Frontal cortex (tissue), 4 donors: ENCODE measurements around the gene STRA6. TPM values are rescaled to one million over a fixed set of nuclear protein-coding genes. Genes with fewer than 3 reads are reported as not detected.
A peak's percentile ranks its signal among the peaks of the same experiment; 100 is the strongest.

Source experiments
- DNase-seq, 2 donors: peaks; one replicate each; pipeline ENCODE4 v3.0.0; 2012; ENCODE audit warnings: low spot score in 2 of 2
- FAIRE-seq: peaks from 2 replicates; lab custom pipeline; 2012; peaks lifted over from hg19 to GRCh38; lab: Jason Lieb, UNC
- total RNA-seq: library from RNA; depleted of rRNA; stranded (reverse); fragments of >200 nt; gene quantifications from one replicate; pipeline ENCODE4 v1.2.3, GENCODE V29; 2014
- donor health status: control.
- donor health status: control.
- donor health status: control.

Gene STRA6
- total RNA-seq, 1 donor from 2014 or later = 3.7 TPM

DNA sequence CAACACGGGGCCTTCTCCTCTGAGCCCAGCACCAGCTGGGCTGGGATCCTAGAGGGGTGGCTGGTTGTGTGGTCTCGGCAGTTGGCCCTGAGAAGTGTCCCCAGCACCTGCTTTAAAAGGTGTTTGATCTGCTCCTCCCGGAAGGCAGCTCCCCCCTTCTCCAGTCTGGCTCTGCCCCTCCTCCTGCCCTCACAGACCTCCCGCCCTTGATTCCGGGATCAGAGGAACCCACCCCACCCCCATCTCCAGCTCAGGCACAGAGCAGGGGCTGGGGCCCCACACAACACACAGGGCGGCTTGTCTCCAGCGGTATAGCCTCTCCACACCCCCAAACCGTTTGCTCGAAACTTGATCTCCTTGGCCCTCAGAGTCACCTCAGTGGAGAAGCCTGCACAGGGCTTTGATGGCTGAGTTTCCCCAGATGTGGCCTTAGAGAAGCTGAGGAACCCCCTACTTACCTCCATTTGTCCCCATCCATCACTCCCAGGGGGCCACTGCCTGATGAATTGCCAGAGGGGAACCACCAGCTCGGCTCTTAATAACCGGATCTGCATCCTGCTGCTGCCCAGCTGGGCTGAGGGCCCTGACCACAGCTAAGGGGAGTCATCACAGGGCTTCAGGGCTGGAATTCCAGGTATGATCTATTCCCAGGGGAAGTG, 6.4 kb upstream of the STRA6 start:
- DNase-seq (no peak), FAIRE-seq (no peak)

GRCh38 chr15:74208496-74208895, 5.9 kb upstream of the STRA6 start:
- DNase-seq (no peak), FAIRE-seq (no peak)

- DNase-seq = no peak
- no peak for FAIRE-seq
Measured at GRCh38 chr15:74207652-74208440, 5.3 kb upstream of the STRA6 start.

DNA sequence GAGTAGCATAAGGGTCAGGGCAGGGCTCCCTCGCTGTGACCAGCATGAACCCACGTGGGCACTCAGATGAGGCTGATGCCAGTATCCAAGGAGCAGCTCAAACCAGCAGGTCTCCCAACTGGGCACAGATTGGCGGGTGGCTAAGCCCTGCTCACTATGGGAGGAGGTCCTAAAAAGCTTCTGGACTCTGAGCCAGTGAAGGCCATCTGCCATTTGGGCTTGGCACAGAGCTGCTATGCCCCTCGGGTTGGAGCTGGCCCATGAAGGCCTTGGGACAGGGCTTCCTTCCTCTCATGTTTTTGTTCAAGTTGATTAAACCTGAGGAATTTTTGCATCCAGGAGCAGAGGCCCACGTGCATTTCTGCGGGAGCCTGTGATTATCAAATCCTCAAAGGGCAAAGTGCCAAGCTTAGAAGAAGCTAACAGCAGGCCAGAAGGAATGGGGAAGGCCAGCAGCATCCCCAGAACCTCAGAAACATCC, 4.3 kb upstream of the STRA6 start:
- FAIRE-seq = no peak
- no peak for DNase-seq

- FAIRE-seq (no peak), DNase-seq (no peak)
Measured at GRCh38 chr15:74205582-74205947, 3.0 kb upstream of the STRA6 start.

GRCh38 chr15:74203914-74204431, 1.4 kb upstream of the STRA6 start:
- no peak for DNase-seq
- no peak for FAIRE-seq

GRCh38 chr15:74201710-74202420, 722 bp downstream of the STRA6 start:
- FAIRE-seq = no peak
- no peak for DNase-seq

GRCh38 chr15:74200871-74201419, 1.6 kb downstream of the STRA6 start:
- no peak for DNase-seq
- no peak for FAIRE-seq

DNA sequence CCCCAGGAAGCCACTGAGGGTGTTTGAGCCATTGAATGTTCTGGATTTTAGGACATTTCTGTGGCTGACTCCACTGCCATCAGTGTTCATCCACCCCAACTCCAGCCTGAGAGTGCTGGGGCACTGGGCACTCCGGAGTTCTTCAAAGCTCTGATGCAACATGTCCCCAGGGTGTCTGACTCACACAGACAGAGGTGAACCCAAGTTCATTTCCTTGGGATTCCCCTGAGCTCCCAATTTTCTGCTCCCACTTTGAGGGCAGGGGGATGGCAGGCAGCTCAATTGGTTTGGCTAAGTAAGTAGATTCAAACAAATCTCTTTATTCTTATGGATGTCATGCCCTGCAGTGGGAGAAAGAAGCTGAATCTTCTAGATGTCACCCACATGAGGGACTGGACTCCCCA, 2.2 kb downstream of the STRA6 start:
- FAIRE-seq (no peak), DNase-seq (no peak)

DNA sequence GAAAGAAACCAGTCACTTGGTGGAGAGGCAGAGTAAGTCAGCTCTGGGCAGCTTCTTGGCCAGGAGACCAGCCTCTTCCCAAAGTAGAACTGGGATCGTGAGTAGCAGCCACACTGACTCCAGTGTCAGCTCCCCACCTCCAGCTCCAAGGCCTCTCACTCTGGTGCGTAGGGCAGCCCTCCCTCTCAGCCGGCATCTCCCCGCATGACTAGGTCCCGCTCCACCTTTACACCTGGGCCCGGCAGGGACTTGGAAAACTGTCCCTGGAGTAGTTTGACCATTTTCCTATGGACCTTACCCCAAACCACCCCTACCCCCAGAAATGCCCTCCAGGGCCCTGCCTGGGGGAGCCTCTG, 3.3 kb downstream of the STRA6 start:
- FAIRE-seq (no peak), DNase-seq (no peak)

GRCh38 chr15:74197176-74197965, 5.2 kb downstream of the STRA6 start:
- FAIRE-seq (no peak), DNase-seq (no peak)

GRCh38 chr15:74196175-74196574, 6.4 kb downstream of the STRA6 start:
- peak in 1 of 2 donors; percentile 44 for DNase-seq
- no peak for FAIRE-seq

DNA sequence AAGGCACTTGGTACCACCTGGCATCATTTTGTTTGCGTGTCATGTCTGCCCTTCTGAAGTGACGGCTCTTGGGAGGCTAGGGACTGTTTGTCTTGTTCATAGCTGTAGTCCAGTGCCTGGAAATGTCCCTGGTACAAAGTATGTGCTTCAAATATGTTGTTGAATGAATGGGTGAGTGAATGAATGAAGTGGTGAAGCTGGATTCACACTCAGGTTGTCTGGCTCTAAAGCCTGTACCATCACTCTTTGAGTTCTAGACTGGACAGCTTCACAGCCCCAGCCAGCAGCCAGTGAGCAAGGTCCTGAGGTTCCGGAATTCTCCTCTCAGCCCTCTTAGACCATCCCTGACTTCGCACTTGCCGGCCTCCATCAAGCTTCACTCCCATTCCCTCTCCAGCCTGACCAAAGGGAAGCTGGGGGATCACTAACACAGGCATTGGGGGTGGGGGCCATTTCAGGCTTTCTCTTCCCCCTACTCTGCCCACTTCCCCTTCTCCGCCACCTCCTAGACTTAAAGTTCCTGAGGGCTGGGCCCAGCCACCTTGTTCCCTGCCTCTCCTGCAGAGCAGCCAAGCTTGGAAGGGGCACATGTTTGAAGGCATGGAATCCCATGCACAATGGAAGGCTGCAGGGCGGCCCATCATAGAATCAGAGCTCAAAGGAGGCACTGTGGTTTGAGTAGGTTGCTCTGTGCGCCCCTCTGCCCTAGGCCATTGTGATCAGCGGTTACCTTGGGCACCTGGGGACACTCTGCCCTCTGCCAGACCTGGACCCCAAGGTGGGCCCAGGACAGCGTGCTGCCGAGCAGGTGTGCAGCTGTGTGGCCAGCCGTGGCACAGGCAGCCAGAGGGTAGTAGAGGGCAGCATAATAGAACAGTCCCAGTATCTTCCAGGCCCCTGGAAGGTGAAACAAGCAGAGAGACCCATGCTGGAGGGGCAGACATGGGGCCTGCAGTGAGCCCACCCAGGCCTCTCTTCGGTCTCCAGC, 7.7 kb downstream of the STRA6 start:
- no peak for FAIRE-seq
- no peak for DNase-seq

- no peak for FAIRE-seq
- DNase-seq = no peak
Measured at GRCh38 chr15:74193905-74194304, 8.7 kb downstream of the STRA6 start.

DNA sequence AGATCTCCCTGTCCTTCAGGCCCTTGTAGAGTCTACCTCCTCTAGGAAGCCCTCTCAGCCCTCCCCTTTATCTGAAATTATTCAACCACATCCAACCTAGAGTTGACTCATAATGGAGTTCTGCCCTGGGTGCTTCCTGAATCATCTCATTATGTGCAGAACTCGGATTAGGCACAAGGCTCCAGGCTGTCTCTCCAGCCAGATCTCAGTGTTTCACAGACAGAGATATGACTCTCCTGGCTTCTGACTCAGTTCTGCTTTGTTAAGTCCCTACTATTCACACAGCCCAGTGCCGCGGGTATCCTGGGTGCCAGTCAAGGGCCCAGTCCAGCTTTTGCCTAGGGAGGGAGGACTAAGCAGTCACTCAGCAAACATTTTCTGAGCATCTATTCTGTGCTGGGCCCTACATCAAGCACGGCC, 9.3 kb downstream of the STRA6 start:
- FAIRE-seq = no peak
- DNase-seq = no peak

- DNase-seq = no peak
- FAIRE-seq = no peak
Measured at GRCh38 chr15:74192751-74193150, 9.8 kb downstream of the STRA6 start.

DNA sequence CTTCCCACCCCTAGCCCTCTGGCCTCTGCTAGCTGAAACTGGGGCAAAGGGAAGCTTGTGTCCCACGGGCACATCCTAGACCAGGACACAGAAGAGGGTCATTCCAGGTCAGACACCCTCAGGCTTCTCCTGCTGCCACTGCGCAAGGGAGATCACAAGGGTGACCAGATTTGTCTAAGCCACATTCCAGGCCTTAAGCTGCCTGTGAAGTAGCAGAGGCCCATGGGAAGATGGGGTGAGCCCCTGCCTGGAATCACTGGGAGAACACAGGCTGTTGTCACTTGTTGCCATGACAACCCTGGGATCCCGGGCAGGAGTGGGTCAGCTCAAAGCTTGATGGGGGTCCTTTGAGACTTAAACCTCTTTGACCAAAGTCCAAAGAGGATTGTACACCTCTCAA, 10.8 kb downstream of the STRA6 start:
- DNase-seq (no peak), FAIRE-seq (no peak)

GRCh38 chr15:74188216-74188615, 14.4 kb downstream of the STRA6 start:
- DNase-seq (no peak), FAIRE-seq (no peak)
